Measurements from ENCODE around the gene TSHZ2.

GRCh38 chr20:53423587-53424146, 451.5 kb downstream of the TSHZ2 start:
- TF ChIP-seq CEBPB (IDR thresholded peaks at IDR 0.05) (no peak), NFIC (IDR thresholded peaks at IDR 0.05) (no peak), REST (IDR thresholded peaks at IDR 0.05; ENCODE audit: low read depth) (no peak), EP300 (IDR thresholded peaks at IDR 0.05; ENCODE audit: borderline replicate concordance) (no peak)

All from Ishikawa (cell line).